HG03039 (cell line): ENCODE data around the gene DHRS12.

Experiments used
- ATAC-seq: cut with Tn5 transposase; IDR thresholded peaks from one replicate; pipeline ENCODE4 v1.9.1; 2021; ENCODE audit warnings: mild to moderate bottlenecking, moderate library complexity; ENCODE audit not compliant: unreplicated experiment

The DHRS12 gene

DNA sequence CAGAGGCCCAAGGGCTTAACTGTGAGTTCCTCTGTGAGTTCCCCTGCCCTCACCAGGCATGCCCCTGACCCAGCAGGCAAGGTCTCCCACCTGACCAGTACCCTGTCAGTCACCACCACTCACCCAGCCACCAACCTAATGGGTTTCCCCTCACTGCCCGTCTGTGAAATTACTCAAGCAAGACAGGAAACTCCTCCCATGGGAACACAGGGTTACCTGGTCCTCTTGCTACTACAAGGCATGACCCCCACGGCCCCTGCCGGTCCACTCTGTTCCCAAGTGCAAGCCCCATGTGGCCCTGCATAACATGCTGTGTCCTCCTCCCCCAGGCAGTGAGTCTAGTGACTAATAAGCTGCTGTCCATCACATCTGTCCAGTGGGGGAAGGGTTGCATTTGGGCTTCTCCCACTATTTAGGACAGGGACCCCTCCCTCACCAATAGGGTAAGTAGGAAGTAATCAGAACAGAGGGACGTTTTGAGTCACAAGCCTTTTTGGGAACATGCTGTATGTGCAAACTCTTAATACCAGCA, 8.0 kb upstream of the DHRS12 start:
- no peak for ATAC-seq

GRCh38 chr13:51811046-51811445, 7.1 kb upstream of the DHRS12 start:
- ATAC-seq, result no peak

GRCh38 chr13:51808811-51809210, 4.8 kb upstream of the DHRS12 start:
- ATAC-seq, result no peak

- ATAC-seq, result no peak
These were observed 3.1 kb upstream of the DHRS12 start for GRCh38 chr13:51807041-51807440.

DNA sequence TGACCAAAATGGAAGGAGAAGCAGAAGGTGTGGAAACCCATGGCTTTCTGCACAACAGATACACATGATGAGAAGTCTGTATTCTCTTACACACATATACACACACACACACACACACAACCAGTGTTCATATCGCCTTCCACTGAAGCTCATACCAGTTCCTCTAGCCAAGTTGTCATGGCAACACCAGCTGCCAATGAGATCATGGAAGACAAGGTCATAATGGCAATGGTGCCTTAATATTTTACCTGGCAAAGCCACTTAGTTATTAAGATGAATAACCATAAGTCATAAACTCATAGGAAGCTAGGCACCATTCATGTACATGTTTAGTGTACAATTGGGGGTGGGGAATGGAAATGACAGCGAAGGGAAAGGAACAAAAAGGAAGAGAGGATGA, 2.6 kb upstream of the DHRS12 start:
- no peak for ATAC-seq

DNA sequence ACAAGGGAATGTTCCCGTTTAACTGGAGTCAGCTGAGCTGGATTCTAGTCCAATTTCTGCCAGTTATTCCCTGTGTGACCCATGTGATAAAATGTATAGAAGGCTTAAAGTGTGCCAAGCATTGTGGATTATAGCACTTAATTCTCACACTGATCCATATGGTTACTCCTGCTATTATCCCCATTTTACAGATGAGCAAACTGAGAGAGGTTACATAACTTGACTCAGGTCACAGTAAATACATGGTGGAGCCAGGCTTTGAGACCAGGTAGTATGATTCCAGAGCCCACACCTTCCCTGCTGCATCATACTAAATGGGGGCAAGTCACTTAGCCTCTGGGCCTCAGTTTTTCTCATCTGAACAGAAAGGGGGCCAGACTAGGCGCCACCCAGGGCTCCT, 2.0 kb upstream of the DHRS12 start:
- ATAC-seq, result no peak

DNA sequence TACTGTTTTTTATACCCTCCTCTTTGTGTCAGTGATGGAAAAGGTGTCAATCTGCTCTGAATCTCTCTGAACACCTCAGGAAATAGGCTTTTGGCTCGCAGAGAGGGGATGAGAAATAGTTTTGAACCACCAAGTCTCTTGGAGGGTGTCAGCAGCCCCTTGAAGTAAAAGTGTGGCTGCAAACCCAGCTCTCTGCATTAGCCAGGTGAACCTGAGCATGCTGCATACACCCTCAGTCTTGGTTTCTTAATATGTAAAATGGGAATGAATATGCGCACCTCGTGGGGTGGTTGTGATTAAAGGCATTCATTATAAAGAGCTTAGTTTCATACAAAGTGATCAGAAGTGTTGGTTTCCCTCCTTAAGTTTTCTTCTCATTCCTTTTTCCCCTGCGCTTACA, 1.4 kb upstream of the DHRS12 start:
- ATAC-seq, result no peak

DNA sequence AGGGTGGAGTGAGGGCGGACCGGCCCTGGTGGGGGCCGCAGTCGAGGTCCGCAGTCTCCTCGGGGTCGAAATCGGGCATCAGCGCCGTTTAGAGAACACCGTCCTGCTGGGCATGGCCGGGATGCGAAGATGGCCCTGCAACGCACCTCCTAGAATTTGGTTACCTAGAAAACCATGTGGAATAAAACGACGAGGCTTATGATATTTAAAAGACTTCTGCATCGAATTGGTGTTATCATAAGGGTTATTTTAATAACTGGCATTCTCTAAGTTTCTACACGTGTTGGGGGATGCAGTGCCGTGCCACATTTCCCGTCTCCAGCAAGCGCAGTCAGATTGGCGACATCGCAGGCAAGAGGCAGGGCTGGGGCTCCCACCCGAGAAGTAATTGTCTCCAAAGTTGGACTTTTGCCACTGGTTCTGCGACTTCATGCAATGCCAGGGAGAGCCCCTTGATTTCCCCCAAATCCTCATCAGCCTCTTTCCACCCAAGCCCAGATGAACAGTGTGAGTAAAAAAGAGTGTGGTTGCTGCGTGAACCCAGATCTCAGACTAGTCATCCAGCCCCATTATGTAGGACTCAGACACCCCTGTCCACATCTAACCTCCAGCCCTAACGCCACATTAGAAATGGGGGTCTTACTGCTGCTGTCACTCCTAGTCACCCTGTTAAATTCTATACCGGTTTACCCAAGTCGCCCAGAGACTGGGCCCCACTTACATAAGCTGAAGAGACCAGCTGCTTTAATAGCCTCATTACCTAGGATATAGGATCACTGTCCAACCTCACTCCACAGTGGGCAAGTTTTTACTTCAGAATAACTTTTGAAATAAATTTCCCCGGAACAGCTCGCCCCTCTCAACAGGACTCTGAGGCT, 571 bp upstream of the DHRS12 start:
- ATAC-seq, result no peak

DNA sequence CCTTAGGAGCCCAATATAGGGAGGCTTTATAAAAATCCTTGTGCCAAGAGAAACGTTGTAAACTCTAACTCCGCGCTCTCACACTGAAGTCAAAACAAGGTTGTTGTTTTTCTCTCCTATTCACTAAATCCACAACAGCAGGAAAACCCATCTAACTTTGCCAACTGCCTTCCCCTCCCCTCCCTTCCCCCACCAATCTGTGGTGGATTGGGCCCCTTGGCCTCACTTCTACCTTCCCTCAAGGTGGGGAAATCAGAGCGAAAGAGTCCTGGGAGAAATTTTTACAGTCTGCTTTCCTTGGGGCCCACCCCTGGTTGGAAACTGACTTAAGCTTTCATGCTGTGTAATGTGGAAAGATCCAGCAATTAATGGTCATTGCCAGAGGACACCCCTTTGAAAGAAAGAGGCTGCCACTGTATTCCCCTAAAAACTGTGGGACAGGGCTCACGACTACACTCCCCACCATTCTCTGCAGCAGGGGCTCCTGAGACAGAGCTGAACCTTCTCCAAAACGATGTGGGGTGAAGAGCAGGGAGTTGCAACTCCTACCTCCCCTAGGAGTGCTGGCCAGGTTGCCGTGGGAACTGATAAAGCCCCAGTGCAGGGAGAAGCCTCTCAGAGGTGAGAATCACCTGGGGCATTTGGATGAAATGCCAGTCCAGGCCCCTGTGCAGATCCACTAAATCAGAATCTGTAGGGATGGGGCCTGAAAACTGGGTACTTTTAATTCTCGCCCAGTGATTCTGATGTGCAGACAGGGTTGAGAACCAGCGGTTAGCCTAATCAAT, 1.1 kb downstream of the DHRS12 start:
- no peak for ATAC-seq

DNA sequence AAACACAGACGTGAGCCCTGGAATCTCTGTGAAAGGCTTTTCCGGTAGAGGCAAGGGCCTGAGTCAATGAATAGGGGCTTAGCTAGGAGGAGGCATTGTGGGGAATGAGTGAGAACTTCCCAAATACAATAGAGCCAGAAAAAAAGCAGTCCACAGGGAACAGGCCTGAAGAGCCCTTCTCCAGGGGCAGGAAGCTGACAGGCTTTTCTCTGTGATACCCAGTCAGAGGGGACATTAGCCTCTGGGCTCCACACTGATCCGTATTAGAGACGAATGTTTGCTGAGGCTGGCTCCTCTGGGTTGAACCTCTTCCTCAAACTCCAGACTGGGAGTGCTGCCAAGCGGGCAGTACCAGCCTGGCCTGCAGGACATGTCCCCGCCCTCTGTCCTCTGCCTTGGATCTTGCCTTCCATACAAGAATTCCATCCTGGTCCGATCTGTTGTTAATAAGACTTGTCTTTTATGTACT, 2.3 kb downstream of the DHRS12 start:
- no peak for ATAC-seq

- ATAC-seq, result no peak
These were observed 3.5 kb downstream of the DHRS12 start for GRCh38 chr13:51800486-51800885.

GRCh38 chr13:51799261-51799660, 4.7 kb downstream of the DHRS12 start:
- ATAC-seq, result no peak

DNA sequence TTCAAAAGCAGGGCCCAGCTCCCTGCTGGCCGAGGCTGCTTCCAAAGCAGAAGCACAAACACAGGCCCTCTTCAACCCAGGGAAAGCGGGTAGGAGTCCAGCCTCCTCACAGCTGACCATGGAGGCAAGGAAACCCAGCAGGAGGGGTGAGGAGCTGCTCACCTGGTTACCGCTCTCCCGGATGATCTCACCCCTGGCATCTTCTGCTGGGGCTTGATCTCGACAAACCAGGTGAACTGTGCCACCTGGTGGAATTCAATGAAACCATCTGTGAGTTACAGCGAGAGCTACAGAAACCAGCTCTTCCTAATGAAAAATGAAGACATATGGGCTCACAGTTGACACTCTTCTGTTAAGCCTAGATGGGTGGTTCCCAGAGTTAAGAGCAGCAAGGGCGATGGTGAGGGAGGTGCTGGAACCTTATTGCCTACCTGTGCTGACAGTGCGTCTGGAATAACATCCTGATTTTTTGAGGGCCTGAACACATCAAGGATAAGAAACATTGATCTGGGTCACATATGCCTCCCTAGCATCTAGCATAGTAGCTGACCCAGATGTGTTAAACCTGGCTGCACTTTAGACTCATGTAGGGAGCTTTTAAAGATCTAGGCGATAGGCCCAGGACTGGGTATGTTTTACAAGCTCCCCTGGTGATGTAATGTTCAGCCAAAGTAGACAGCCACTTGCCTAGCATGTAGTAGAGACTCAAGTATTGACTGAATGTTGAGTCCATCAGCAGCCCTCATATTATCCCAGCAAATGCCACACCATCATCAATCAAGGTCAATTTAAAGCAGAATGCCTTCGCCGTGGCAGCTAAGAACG, 6.1 kb downstream of the DHRS12 start:
- ATAC-seq, result no peak

DNA sequence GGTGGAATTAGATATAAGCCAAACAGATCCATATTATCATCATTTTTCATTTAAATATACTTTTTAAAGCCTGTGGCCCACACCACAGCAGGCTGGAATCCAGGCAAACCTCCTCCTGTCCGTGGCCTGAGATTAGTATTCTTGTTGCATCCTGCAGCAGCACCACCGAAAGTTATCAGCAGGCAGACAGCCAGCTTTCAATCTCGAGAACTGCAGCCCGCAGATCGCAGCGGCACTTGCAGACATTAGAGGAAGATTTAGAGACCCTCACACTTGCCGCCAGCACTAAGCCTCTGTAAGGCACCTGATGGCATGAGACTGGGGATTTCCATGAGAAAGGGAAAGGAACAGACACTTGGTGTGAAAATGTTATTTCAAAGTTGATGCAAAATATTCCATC, 7.4 kb downstream of the DHRS12 start:
- ATAC-seq, result no peak

- no peak for ATAC-seq
These were observed 8.5 kb downstream of the DHRS12 start for GRCh38 chr13:51795419-51795818.

DNA sequence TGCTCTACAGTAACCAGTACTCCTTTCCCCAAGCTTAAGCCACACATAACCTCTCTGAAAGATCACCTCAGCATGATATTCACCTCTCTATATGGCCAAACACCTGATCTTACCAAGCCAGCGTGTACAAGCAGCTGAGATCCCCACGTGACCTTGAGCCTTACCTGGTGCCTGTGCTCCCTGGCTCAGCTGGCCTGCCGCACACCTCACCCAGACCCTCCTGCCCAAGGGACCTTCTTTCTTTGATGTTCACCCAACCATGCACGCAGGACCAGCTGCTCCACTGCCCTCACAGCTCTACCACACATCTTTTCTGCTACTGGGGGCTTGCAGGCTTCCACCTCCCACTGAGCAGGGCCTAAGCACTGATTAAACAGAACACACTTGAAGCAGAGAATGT, 9.0 kb downstream of the DHRS12 start:
- ATAC-seq, result no peak

DNA sequence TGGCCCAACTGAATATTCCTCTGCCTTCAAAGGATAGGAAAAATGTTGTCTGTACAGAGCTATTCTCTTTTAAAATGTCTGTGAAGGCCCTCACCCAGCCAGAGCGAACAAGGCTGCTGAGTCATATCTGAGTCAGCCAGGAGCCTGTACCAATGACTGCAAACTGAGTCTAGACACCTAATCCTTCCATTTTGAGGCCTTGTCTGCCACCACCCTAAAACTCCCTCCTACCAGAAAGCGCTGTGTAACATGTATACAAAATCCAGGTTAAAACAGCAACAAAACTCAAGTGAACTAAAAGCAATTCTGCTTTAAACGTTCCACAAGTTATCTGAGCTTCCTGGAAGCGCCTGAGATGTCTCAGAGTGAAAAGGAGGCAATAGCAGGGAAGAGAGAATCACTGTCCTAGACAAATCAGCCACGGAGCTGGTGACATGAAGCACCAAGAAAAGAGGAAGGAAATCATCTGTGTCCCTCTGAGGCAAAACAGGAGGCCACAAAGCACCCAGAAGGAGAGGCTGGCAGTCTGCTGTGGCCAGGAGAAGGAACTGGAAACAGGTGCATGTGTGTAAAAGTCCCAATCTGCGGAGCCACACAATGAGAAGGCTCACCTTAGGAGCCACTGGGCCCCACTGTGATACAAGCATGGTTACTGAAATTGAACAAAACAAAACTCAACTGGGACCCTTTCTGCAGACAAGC, 10.2 kb downstream of the DHRS12 start:
- peak; percentile 63 for ATAC-seq

DNA sequence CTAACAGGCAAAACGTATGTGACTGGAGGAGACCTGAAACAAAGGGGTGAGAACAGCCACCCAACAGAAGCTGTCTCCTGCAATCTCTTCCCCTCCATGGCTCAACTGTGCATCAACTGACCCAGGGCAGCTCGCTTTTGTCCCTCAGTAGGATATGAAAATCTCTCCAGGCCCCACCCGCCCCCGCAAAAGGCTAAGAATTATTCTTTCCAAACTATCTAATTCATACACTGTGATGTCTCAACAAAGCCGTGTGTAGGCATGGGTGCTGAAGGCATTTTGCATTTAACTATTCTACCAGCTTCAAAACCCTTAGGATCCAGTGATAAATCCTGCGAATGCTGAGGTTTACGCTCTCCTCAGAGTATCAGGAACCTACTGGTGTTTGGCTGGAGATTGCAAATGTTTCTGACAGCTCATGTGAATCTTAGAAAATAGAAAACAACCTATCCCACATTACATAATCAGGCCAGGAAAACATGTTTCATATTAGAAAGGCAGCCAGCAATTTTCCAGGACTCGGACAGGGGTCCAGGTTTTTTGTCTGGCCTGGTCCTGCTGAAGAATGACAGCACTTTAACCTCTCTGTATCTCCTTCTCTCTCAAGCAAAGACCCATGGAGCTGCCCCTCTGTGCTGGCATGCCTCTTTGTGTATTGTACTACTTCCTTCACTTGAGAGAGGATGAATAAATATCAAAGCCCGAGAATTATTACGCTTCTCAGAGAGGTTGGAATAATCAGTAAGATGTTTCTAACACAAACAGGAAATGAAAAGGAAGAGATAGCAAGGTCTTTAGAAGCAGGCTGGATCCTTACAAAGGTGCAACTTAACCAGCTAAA, 17.3 kb downstream of the DHRS12 start:
- ATAC-seq, result no peak

DNA sequence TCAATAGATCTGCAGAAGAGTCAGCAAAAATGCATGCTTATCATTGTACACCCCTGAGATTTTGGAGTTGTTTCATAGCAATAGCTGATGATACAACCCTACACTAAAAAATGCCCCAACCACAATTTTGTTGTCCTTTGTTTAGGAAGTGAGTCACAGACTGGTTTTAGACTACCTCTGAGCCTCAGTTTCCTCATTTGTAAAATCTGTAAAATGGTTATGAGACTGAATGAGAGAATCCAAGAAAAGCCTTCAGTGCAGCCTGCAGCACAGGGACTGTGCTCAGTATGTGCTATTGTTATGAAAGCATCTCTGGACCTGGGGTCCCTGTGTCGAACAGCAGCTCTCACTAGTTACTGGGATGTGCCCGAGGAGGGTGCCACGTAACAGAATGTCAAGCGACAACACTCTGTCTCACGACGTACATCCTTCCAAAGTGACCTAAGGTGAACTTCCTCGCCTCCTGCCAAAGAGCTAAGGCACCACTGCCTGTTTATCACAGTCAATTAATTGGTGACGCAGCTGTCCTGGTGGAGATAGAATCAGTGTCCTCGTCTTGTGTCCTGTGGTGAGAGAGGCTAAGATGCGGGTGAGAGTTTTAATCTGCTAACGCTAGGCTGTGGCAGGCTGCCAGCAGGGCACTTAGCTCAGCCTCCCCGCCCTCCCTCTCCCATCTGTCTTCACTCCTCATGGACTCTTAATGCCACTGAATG, 18.1 kb downstream of the DHRS12 start:
- ATAC-seq, result no peak
